Measurements from ENCODE around the gene RNASE4.

RNASE4 gene

GRCh38 chr14:20730891-20731290 lies 46.5 kb downstream of the RNASE4 start:
- TF ChIP-seq CTCF (IDR thresholded peaks at IDR 0.05; ENCODE audit: low read depth, low read length, poor library complexity, severe bottlenecking): no peak
- no peak for TF ChIP-seq EZH2phosphoT487 (IDR thresholded peaks at IDR 0.05; ENCODE audit: borderline replicate concordance, low read length)
- Histone ChIP-seq H3K4me2 (ENCODE audit: low read length) (no peak overlapping the region), H3F3A (ENCODE audit: control insufficient read depth, insufficient read depth) (no peaks in the 10 kb centered on the region), H3K9me3 (ENCODE audit: control insufficient read depth, insufficient read depth, low read length) (no peaks in the 10 kb centered on the region), H3K27me3 (ENCODE audit: control insufficient read depth, low read length) (peaks cover 9% of the 10 kb centered on the region), H4K20me1 (ENCODE audit: control insufficient read depth, insufficient read depth, low read depth, low read length) (no peaks in the 10 kb centered on the region), H3K9me2 (replicated peaks; ENCODE audit: control insufficient read depth, low read length) (no peaks in the 10 kb centered on the region), H3K79me2 (ENCODE audit: control insufficient read depth, low read length) (no peaks in the 10 kb centered on the region), H3K36me3 (ENCODE audit: control insufficient read depth, low read length) (no peaks in the 10 kb centered on the region), H3K4me1 (ENCODE audit: control insufficient read depth, low read length) (no peaks in the 10 kb centered on the region), H3K4me3 (ENCODE audit: low read length) (no peak overlapping the region), H3K27ac (ENCODE audit: low read depth, low read length) (no peak overlapping the region)

GRCh38 chr14:20732477-20732876 lies 48.1 kb downstream of the RNASE4 start:
- Histone ChIP-seq H3K4me1 (ENCODE audit: control insufficient read depth, low read length) (no peaks in the 10 kb centered on the region), H3K36me3 (ENCODE audit: control insufficient read depth, low read length) (no peaks in the 10 kb centered on the region), H4K20me1 (ENCODE audit: control insufficient read depth, insufficient read depth, low read depth, low read length) (no peaks in the 10 kb centered on the region), H3F3A (ENCODE audit: control insufficient read depth, insufficient read depth) (no peaks in the 10 kb centered on the region), H3K27ac (ENCODE audit: low read depth, low read length) (no peak overlapping the region), H3K9me2 (replicated peaks; ENCODE audit: control insufficient read depth, low read length) (no peaks in the 10 kb centered on the region), H3K4me2 (ENCODE audit: low read length) (no peak overlapping the region), H3K27me3 (ENCODE audit: control insufficient read depth, low read length) (peaks cover 5% of the 10 kb centered on the region), H3K79me2 (ENCODE audit: control insufficient read depth, low read length) (no peaks in the 10 kb centered on the region), H3K9me3 (ENCODE audit: control insufficient read depth, insufficient read depth, low read length) (no peaks in the 10 kb centered on the region), H3K4me3 (ENCODE audit: low read length) (no peak overlapping the region)
- no peak for TF ChIP-seq CTCF (IDR thresholded peaks at IDR 0.05; ENCODE audit: low read depth, low read length, poor library complexity, severe bottlenecking)
- TF ChIP-seq EZH2phosphoT487 (IDR thresholded peaks at IDR 0.05; ENCODE audit: borderline replicate concordance, low read length): no peak

- H3K9me2 ChIP-seq (replicated peaks; ENCODE audit: control insufficient read depth, low read length): no peaks in the 10 kb centered on the region
- no peaks in the 10 kb centered on the region for H4K20me1 ChIP-seq (ENCODE audit: control insufficient read depth, insufficient read depth, low read depth, low read length)
- H3K27ac ChIP-seq (ENCODE audit: low read depth, low read length): no peak overlapping the region
- no peak for TF ChIP-seq CTCF (IDR thresholded peaks at IDR 0.05; ENCODE audit: low read depth, low read length, poor library complexity, severe bottlenecking)
- TF ChIP-seq EZH2phosphoT487 (IDR thresholded peaks at IDR 0.05; ENCODE audit: borderline replicate concordance, low read length): no peak
- H3K4me1 ChIP-seq (ENCODE audit: control insufficient read depth, low read length): no peaks in the 10 kb centered on the region
- no peaks in the 10 kb centered on the region for H3K79me2 ChIP-seq (ENCODE audit: control insufficient read depth, low read length)
- H3K4me2 ChIP-seq (ENCODE audit: low read length): no peak overlapping the region
- no peaks in the 10 kb centered on the region; the same call in 1 of the 2 replicates for H3K27me3 ChIP-seq (ENCODE audit: control insufficient read depth, low read length)
- H3K4me3 ChIP-seq (ENCODE audit: low read length): no peak overlapping the region
- H3K9me3 ChIP-seq (ENCODE audit: control insufficient read depth, insufficient read depth, low read length): no peaks in the 10 kb centered on the region
- H3K36me3 ChIP-seq (ENCODE audit: control insufficient read depth, low read length): no peaks in the 10 kb centered on the region
- no peaks in the 10 kb centered on the region for H3F3A ChIP-seq (ENCODE audit: control insufficient read depth, insufficient read depth)
Measured at GRCh38 chr14:20732979-20733635, 48.7 kb downstream of the RNASE4 start.
